Kidney (tissue), 14 donors: ENCODE data around the gene KIF16B. TPM values are rescaled to one million over a fixed set of nuclear protein-coding genes. Genes with fewer than 3 reads are reported as not detected.

Experiments used
- DNase-seq, 5 donors: peaks; one replicate each; pipeline ENCODE4 v3.0.0-alpha.2; 2013 to 2020
- FAIRE-seq: peaks from 2 replicates; lab custom pipeline; 2012; peaks lifted over from hg19 to GRCh38; lab: Jason Lieb, UNC
- H3K27ac ChIP-seq, 2 donors: one replicate each; pipeline ENCODE4 v1.7.0; 2013; ENCODE audit warnings: low read depth in 2 of 2, low read length in 2 of 2, inconsistent platforms in 1 of 2
- H3K27me3 ChIP-seq: one replicate; pipeline ENCODE4 v1.7.1; 2013; ENCODE audit warnings: low read length, inconsistent platforms; ENCODE audit not compliant: control insufficient read depth, insufficient read depth
- H3K36me3 ChIP-seq, 3 donors: one replicate each; pipeline versions ENCODE4 v1.7.0 to v1.7.1; 2013; ENCODE audit warnings: low read length in 3 of 3, control low read depth in 1 of 3, inconsistent platforms in 1 of 3; ENCODE audit not compliant: insufficient read depth in 3 of 3, control insufficient read depth in 2 of 3
- H3K4me1 ChIP-seq, 3 donors: one replicate each; pipeline versions ENCODE4 v1.7.0 to v1.7.1; 2013; ENCODE audit warnings: low read length in 3 of 3, inconsistent platforms in 1 of 3, low read depth in 1 of 3; ENCODE audit not compliant: control insufficient read depth in 2 of 3, insufficient read depth in 2 of 3
- H3K4me3 ChIP-seq, 3 donors: one replicate each; pipeline versions ENCODE4 v1.7.0 to v1.8.1; 2013; ENCODE audit warnings: low read length in 3 of 3, control low read depth in 1 of 3, inconsistent platforms in 1 of 3
- H3K9ac ChIP-seq, 3 donors: one replicate each; pipeline versions ENCODE4 v1.7.0 to v1.7.1; 2013; ENCODE audit warnings: low read length in 3 of 3, control low read depth in 1 of 3, inconsistent platforms in 1 of 3
- H3K9me3 ChIP-seq, 3 donors: one replicate each; pipeline versions ENCODE4 v1.7.0 to v1.7.1; 2013; ENCODE audit warnings: low read length in 3 of 3, control low read depth in 1 of 3, inconsistent platforms in 1 of 3; ENCODE audit not compliant: control insufficient read depth in 2 of 3, insufficient read depth in 1 of 3
- CTCF ChIP-seq: IDR thresholded peaks from 3 replicates; pipeline ENCODE4 v1.5.1; 2012; ENCODE audit warnings: mild to moderate bottlenecking, moderate library complexity, borderline replicate concordance; ENCODE audit not compliant: insufficient read depth; ENCODE audit errors: extremely low read depth
- intact Hi-C: fragments of 100-400 bp; cut with DNase I; formaldehyde crosslinking; loops from one replicate; pipeline ENCODE4 v1.11.1; 2022
- polyA plus RNA-seq: library from polyadenylated mRNA; stranded (reverse); fragments of 350-450 nt; fragmentation: Illumina TruSeq; extraction: RNeasy Lipid Tissue Mini Kit (QIAGEN cat#74804); gene quantifications from one replicate; pipeline ENCODE4 v1.2.3, GENCODE V29; 2014; ENCODE audit warnings: low read depth, low replicate concordance; ENCODE audit not compliant: insufficient read depth
- total RNA-seq: library from RNA; stranded (reverse); fragmentation: NEBNext Ultra II Directional; extraction: Animal tissue kit (Norgen Biotek cat#: 25700); gene quantifications from one replicate; pipeline ENCODE4 v1.2.1, GENCODE V29; 2021
- donor health status: control.
- donor health status: control.
- donor health status: control.
- donor health status: control.
- donor health status: control.
- donor health status: DM: yes; HTN: yes; CAD: no.
- donor health status: Normal renal cell carcinoma (clear cell type).

KIF16B gene
- total and polyA plus RNA-seq, 2 donors from 2014 or later = 15.0 to 19.7 TPM

- H3K4me1 ChIP-seq = peaks cover 0 to 7% (median 0%) of the 10 kb centered on the region in 3 donors
- H3K27ac ChIP-seq = no peak overlapping the region
- H3K36me3 ChIP-seq = no peaks in the 10 kb centered on the region
- TF ChIP-seq CTCF = no peak
- no peak for DNase-seq
- no peak for FAIRE-seq
- H3K4me3 ChIP-seq = no peak overlapping the region
- no peak overlapping the region for H3K9ac ChIP-seq
- H3K27me3 ChIP-seq = no peaks in the 10 kb centered on the region
- no peaks in the 10 kb centered on the region for H3K9me3 ChIP-seq
- intact Hi-C loops = no loop called here
Observed at GRCh38 chr20:16459019-16459700, 114.1 kb downstream of the KIF16B start.

GRCh38 chr20:16457514-16457913, 115.7 kb downstream of the KIF16B start:
- H3K4me1 ChIP-seq = peaks cover 0 to 7% (median 0%) of the 10 kb centered on the region in 3 donors
- DNase-seq = no peak
- H3K9ac ChIP-seq = no peak overlapping the region
- H3K4me3 ChIP-seq = no peak overlapping the region
- no peaks in the 10 kb centered on the region for H3K9me3 ChIP-seq
- intact Hi-C loops = no loop called here
- no peak for FAIRE-seq
- no peaks in the 10 kb centered on the region for H3K27me3 ChIP-seq
- no peak for TF ChIP-seq CTCF
- no peak overlapping the region for H3K27ac ChIP-seq
- no peaks in the 10 kb centered on the region for H3K36me3 ChIP-seq

GRCh38 chr20:16455324-16455723, 117.9 kb downstream of the KIF16B start:
- Histone ChIP-seq H3K4me3 (no peak overlapping the region), H3K9ac (no peak overlapping the region), H3K9me3 (no peaks in the 10 kb centered on the region), H3K4me1 (peaks cover 0 to 7% (median 0%) of the 10 kb centered on the region in 3 donors), H3K27me3 (no peaks in the 10 kb centered on the region), H3K36me3 (no peaks in the 10 kb centered on the region), H3K27ac (no peak overlapping the region)
- no peak for DNase-seq
- no peak for FAIRE-seq
- intact Hi-C loops = no loop called here
- no peak for TF ChIP-seq CTCF
